LNCAP (cell line): ENCODE data around the gene ZFYVE21.

Experiments
- CTCF ChIP-seq: fragments of 450-650 bp; IDR thresholded peaks from 2 replicates; pipeline ENCODE4 v1.5.1; 2017; ENCODE audit warnings: mild to moderate bottlenecking

The ZFYVE21 gene

GRCh38 chr14:103710771-103711377, 4.7 kb upstream of the ZFYVE21 start:
- TF ChIP-seq CTCF = no peak

GRCh38 chr14:103711516-103712431, 3.8 kb upstream of the ZFYVE21 start:
- TF ChIP-seq CTCF = no peak

GRCh38 chr14:103712633-103713247, 2.9 kb upstream of the ZFYVE21 start:
- no peak for TF ChIP-seq CTCF

GRCh38 chr14:103713304-103714062, 2.1 kb upstream of the ZFYVE21 start:
- TF ChIP-seq CTCF = no peak

- TF ChIP-seq CTCF = no peak
These were observed 1.4 kb upstream of the ZFYVE21 start for GRCh38 chr14:103714063-103714724.

GRCh38 chr14:103716091-103716801, 636 bp downstream of the ZFYVE21 start:
- no peak for TF ChIP-seq CTCF
